GM19455 (cell line): ENCODE results near the gene PGAP2.
"Not testable (repeated sequence)": the region's sequence is repeated elsewhere in the genome, so short reads cannot be mapped to it uniquely, and the experiment has no call there.

Experiments used
- ATAC-seq: cut with Tn5 transposase; IDR thresholded peaks from one replicate; pipeline ENCODE4 v1.9.1; 2021; ENCODE audit not compliant: unreplicated experiment

The PGAP2 gene

DNA sequence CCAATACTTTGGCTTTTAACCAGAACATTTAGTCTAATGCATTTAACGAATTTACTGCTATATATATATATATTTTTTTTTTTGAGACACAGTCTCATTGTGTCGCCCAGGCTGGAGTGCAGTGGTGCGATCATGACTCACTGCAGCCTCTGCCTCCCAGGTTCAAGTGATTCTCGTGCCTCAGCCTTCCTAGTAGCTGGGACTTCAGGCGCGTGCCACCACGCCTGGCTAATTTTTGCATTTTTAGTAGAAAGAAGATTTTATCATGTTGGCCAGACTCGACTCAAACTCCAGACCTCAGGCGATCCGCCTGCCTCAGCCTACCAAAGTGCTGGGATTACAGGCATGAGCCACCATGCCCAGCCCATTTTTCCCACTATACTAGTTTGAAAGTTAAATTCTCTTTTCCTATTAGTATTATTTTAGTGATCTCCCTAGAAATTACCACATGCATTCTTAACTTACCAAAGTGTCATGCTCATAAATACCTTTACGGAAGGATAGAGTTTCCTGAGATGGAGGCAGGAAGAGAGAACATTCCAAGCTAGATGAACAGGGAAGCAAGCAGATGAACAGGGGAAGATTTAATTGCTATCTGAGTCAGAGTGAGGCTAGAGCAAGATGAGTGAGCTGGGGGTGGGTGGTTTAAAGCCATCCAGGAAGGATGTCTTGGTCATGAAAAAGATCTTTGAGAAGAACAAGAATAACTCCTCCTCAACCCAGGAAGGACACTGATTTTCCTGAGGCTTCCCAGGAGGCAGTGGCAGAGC is 4.4 kb upstream of the PGAP2 start:
- no peak for ATAC-seq

DNA sequence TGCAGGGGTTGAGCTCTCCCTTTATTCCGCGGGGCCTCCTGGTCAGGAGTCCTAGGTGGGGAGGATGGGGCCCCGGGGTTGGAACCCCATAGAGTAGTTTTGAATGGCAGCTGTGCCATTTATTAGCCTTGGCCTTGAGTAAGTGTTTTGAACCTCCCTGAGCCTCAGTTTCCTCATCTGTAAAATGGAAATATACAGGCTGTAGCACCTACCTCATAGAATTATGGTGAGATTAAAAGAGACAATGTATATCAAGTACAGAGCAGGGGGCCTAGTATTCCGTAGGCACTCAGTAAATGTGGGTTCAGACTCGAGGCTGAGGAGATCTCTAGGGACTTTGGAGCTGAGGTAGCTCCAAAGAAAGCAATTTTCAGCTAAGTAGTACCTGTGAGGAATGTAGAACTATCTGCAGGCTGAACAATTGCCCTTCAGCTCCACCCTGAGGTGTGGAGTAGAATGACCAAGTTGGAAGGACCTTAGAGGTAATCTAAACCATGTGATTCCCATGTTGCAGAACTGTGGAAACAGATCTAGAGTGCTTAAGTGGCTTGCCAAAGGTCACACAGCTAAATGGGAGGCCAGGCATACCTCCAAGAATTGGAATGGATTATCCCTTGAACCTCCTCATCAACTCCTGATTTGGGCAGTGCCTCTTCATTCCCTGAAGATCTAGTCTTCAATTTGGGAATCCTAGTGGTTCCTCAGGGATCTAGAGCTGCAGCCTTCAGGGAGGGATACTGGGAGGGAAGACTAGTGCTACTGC is 682 bp downstream of the PGAP2 start:
- ATAC-seq = peak; percentile 63

DNA sequence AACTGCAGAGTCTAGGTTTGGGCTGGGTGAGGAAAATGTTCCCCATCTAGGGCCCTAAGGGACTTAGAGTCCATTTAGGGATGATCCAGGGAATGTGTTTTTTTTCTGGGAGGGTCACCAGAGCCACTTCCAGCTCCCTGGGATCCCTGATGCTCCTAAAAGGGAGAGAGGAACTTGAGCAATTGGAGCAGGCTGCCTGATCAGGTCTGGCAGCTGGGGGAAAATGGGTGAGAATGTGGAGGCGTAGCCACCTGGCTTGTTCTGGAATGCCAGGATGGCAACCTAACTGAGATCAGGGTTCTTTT is 1.2 kb downstream of the PGAP2 start:
- no peak for ATAC-seq

DNA sequence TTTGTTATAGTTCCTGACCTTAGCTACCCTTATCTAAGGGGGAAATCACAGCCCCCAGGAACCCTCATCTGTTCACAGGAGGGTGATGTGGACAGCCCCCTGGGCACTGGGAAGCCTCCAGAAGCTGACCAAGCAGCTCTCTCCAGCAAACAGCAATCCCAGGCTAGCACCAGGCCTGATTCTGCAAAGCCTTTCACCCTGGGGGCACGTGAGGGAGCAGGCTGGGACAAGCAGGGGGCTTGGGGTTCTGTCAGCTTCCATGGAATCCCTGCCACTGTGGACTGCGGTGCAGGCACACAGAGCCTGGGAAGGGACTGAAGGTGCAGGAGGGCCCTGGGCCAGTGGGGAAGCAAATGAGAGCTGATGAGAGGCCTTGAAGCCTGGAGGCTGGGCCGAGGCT is 2.1 kb downstream of the PGAP2 start:
- ATAC-seq = no peak

DNA sequence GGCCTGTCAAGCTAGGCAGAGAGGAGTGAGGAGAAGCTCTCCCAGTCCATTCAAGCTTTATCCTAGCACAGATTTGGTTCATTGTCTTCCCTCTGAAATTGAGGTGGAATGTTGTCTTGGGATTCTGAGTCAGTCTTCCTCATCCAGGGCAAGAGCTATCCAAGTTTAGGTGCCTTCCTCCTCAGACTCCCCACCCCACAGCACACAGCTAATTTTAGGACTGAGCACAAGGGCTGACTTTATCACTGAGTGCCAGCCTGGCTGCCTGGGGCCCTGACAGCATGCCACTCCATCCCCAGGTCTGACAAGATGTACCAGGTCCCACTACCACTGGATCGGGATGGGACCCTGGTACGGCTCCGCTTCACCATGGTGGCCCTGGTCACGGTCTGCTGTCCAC is 2.6 kb downstream of the PGAP2 start:
- no peak for ATAC-seq

DNA sequence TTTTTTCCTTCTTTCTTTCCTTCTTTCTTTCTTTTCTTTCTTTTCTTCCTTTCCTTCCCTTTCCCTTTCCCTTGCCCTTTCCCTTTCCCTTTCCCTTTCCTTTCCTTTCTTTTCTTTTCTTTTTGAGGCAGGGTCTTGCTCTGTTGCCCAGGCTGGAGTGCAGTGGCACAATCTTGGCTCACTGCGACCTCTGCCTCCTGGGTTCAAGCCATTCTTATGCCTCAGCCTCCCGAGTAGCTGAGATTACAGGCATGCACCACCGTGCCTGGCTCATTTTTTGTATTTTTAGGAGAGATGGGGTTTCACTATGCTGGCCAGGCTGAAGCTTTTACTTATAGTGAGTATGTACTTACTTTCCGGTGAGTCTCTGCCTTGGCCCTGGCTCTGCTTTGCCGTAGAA is 6.5 kb downstream of the PGAP2 start:
- ATAC-seq = not testable (repeated sequence)

DNA sequence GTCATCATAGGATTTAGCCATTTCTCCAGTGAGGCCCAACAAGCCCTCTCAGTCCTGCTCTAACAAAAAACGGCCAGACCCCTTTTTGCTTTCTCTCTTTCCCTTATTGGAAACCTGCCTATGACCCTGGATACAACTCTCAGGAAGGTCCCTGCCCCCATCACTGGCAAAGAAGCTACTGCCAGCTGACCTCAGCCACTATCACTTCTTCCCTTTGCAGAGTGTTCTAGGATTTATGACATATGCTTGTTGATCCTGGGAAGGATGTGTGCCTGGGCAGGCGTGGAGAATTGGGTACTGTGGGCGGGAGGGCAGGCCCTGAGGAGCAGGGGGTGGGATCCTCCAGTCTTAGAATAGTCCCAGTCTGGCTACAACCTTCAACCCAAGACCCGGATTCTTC is 7.5 kb downstream of the PGAP2 start:
- no peak for ATAC-seq

DNA sequence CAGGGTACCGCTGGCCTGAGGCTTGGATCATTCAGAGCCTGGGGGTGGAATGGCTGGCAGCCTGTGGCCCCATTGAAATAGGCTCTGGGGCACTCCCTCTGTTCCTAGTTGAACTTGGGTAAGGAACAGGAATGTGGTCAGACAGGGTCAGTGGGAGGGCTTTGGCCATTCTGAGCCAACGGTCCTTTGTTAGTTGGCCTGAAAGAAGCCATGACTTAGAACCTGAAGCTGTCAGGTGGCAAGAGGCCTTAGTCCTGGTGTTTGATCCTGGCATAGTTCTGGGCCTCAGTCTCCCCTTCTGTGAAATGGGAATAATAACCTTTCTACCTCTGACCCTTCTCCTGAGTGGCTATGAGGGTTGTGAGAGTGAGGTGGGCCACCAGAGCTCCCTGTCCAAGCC is 8.3 kb downstream of the PGAP2 start:
- no peak for ATAC-seq

DNA sequence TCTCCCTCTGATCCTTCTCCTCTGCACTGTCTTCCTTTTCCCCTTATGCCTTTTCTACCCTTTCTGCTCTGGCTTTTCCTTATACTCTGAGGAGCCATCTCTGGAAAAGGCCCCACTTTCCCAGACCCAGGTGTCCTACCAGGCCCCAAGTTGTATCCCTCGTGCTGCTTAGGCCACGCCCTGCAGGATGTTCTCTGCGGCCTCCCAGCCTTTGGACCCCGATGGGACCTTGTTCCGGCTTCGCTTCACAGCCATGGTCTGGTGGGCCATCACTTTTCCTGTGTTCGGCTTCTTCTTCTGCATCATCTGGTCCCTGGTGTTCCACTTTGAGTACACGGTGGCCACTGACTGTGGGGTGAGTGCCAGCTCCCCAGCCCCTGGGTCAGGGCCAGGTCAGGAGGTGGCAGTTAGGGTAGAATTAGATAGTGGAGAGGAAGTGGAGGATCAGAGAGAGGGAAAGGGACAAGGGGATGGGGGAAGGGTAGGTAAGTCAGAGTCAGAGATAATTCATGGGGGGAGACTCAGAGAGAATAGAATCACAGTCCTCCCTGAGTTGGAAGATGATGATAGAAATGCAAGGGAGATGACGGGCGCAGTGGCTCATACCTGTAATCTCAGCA is 8.9 kb downstream of the PGAP2 start:
- ATAC-seq = no peak

DNA sequence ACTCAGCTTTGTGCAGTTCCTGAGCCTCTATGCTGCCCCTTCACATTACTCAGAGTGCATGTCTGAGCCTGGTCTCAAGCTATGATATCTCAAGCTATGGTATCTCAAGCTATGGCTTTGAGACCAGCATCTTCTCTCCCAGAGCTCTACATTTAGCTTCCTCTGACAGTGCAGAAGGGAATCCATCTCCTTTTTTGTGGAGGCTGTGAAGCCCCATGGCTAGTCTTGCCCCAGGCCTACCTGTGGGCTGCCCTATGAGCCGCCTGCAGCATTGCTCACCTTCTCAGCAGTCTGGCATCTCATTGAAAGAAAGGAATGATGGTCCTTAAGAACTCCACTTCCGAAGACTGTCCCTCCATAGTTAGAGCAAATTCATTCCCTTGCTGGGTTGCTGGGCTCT is 12.6 kb downstream of the PGAP2 start:
- no peak for ATAC-seq

DNA sequence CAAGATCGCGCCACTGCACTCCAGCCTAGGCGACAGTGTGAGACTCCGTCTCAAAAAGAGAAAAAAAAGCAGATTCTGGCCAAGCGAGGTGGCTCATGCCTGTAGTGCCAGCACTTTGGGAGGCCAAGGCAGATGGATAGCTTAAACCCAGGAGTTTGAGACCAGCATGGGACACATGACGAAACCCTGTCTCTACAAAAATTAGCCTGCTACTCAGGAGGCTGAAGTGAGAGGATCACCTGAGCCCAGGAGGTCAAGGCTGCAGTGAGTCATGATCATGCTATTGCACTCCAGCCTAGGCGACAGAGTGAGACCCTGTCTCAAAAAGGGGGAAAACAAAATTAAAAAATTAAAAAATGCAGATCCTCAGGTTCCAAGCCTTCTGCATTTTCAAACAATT is 14.0 kb downstream of the PGAP2 start:
- no peak for ATAC-seq

DNA sequence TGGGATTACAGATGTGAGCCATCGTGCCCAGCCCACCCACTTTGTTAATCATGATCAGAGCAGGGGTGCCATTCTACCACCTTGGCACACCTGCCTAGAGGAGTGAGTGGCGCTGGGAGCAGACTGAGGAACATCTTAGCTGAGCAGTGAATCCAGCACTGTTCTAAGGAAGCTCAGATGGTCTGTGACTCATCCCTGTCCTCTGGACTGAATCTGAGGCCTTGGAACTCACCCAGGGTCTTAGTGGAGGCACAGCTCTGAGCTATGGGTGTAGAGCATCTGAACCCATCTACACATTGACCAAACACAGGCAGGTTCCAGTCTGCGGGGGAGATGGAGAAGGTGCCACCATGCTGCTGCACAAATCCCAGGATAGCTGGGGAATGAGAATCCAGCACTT is 14.9 kb downstream of the PGAP2 start:
- ATAC-seq = no peak

DNA sequence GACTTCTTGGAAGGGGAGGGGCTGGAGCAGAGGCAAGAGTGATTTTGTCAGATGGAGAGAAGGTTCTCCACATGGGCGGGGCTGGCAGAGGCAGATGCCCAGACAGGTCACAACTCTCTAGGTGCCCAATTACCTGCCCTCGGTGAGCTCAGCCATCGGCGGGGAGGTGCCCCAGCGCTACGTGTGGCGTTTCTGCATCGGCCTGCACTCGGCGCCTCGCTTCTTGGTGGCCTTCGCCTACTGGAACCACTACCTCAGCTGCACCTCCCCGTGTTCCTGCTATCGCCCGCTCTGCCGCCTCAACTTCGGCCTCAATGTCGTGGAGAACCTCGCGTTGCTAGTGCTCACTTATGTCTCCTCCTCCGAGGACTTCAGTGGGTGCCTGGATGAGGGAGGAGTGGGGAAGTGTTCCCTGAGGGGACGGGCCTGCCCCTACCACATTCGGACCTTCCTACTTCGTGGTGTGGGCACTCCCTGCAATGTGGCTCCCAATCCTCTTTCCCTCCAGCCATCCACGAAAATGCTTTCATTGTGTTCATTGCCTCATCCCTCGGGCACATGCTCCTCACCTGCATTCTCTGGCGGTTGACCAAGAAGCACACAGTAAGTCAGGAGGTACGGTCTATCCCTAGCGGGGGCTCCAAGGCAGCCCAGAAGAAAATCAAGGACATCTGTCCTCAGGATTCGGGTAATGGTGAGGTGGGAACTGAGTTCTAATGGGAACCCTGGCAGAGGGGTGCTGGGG is 15.6 kb downstream of the PGAP2 start:
- ATAC-seq = no peak

DNA sequence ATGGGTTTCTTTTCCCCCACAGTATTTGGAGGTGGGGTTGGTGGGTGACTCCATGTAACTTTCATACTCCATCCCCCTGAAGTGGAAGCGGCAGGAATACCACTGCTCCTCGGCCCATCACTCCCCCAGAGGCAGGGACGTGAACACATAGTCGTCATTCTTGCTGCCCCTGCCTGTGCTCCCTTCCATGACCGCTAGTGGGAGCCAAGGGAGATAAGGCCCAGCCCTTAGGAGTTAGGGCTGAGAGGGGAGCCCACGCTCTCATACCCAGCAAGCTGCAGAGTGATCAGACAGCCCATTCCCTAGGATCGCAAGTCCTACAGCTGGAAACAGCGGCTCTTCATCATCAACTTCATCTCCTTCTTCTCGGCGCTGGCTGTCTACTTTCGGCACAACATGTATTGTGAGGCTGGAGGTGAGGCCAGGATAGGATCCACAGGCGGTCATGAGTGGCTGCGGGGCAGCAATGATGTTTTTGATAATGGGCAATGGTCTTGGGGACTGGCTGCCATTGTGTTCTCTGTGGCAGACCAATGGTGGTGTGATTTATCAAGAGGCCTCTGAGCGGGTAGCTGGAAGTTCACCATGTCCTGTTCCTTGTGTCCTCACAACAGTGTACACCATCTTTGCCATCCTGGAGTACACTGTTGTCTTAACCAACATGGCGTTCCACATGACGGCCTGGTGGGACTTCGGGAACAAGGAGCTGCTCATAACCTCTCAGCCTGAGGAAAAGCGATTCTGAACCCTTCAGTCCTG is 16.5 kb downstream of the PGAP2 start:
- peak; percentile 90 for ATAC-seq

DNA sequence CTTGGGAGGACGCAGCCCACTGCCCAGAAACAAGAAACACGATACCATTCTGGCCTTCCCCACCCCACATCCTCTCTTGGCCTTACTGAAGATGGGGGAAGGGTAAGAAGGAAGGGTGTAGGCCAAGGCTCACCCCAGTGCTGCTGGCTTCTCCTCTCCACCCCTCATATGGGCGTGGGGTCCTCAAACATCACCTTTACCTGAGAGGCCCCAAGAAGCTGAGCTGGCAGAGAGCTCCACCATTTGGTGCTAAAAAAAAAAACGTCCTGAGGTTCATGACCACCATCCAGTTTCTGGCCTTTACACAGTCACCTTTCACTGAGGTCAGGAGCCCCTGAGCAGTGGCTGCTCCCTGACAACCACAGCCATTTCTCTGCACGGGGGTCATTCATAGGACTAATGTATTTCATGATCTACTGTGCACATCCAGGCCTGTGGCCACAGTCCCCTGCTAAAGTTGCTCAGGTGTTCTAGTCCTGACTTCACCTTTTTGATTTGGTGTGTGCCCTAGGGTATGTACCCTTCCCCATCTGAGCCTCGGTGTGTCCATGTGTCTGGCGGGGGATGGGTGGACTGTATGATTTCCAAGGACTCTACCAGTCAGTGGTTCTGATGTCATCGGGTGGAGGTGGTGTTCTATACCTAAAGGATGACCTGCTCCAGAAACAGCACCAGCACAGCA is 17.3 kb downstream of the PGAP2 start:
- ATAC-seq = no peak

DNA sequence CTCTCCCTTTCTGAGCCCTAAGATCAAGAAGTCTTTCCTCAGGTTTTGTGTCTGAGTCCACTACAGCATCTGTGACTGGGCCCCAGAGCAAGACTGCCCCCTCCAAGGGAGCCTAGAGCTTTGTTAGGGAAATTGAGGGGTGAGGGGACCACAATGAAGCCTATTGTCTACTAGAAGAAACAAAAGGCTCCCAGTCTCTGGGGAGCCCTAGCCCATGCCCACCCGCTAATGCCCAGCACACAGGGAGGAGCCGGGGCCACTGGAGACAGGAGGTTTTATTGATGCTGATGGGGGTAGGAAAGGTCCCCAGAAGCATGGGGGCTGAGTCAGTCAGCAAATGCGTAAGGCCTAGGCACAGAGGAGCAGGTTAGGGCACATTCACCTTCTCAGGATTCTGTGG is 18.4 kb downstream of the PGAP2 start:
- no peak for ATAC-seq

DNA sequence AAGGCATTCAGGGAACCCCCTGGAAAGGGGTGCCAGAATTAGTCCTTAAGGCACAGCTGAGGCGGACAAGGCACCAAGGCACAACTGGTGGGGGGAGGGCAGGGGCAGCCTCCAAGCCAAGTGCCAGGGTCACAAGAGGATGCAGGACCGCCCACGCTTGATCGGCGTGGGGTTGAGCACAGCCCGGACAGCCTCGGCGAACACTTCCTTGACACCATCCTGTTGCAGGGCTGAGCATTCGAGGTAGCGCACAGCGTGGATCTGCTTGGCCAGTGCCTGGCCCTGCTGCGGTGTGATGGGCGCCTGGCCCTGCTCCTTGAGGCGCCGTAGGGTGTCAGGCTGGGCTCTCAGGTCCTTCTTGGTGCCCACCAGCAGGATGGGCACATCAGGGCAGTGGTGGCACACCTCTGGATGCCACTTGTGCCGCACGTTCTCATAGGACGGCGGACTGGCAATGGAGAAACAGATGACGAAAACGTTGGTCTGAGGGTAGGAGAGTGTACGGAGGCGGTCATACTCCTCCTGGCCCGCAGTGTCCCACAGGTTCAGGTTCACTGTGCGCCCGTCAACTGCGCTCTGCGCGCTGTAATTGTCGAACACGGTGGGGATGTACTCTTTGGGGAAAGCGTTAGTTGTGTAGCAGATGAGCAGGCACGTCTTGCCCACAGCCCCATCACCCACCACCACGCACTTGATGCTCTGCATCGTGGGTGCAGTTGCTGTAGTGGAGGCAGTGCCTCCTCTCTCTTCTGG is 19.2 kb downstream of the PGAP2 start:
- ATAC-seq = no peak

DNA sequence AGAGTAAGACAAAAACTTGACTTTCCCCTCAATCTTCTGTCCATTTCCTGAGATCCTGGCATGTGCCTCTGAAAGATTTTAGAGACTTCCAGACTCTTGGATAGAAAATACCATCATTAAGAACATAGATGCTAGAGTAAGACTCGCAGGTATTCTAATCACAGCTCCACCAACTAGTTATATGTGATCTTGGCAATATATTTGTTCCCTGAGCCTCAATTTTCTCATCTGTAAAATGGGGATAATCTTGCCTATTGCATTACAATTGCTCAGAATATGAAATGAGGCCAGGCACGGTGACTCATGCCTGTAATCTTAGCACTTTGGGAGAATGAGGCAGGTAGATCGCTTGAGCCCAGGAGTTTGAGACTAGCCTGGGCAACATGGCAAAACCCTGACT is 21.7 kb downstream of the PGAP2 start:
- ATAC-seq = no peak

DNA sequence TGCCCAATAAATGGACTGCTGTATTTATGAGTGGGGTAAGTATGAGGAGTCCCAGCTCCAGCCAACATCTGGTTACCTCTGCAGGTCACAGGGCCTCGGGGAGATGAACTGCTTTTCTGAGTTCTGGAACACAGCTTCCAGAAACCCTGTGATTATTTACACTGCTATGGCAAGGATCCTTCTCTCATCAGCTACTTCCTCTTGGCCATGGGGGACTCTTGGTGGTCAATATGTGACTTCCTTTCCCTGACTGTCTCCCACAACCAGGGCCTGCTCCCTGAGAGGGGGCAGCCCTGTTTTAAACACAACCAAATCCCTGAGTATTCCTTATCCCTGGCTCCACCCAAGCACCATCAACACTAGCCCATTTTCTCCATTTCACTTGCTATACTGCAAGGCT is 22.4 kb downstream of the PGAP2 start:
- ATAC-seq = no peak
